K562 (cell line): ENCODE results near the gene ZSCAN29.
A peak's percentile ranks its signal among the peaks of the same experiment; 100 is the strongest.

Experiments used
- BRCA1 ChIP-seq, 2 experiments: fragments of 450-650 bp in 1 of 2; sonication (generic) in 1 of 2; formaldehyde crosslinking in 1 of 2; IDR thresholded peaks; 2 replicates each; pipeline versions ENCODE4 v1.5.0 to v1.6.1; 2017 to 2020; ENCODE audit warnings: mild to moderate bottlenecking in 1 of 2, missing genetic modification reagents in 1 of 2
- KAT7 ChIP-seq: sonication (generic); formaldehyde crosslinking; IDR thresholded peaks from 2 replicates; pipeline ENCODE4 v1.8.0; 2022; ENCODE audit warnings: missing genetic modification reagents, mild to moderate bottlenecking, borderline replicate concordance
- LEF1 ChIP-seq: fragments of 450-650 bp; IDR thresholded peaks from 2 replicates; pipeline ENCODE4 v1.6.1; 2016; ENCODE audit warnings: mild to moderate bottlenecking
- MAX ChIP-seq: sonication (generic); formaldehyde crosslinking; IDR thresholded peaks from 2 replicates; pipeline ENCODE4 v1.9.0; 2022; ENCODE audit warnings: mild to moderate bottlenecking, missing genetic modification reagents
- PHF8 ChIP-seq: fragments of 200-600 bp; sonication (generic); IDR thresholded peaks from 2 replicates; pipeline ENCODE4 v1.6.1; 2012; ENCODE audit warnings: mixed run types, mild to moderate bottlenecking, inconsistent platforms, low read length, moderate library complexity, borderline replicate concordance
- ZNF274 ChIP-seq: IDR thresholded peaks from 2 replicates; pipeline ENCODE4 v1.6.1; 2011; ENCODE audit warnings: low read depth, mild to moderate bottlenecking, low read length, moderate library complexity, borderline replicate concordance

GRCh38 chr15:43329960-43330779 lies 40.7 kb downstream of the ZSCAN29 start, which contains the start of gene LCMT2:
- TF ChIP-seq LEF1, result no peak
- TF ChIP-seq KAT7 (CRISPR knock-in tag), result no peak
- peak; percentile 75 for TF ChIP-seq MAX
- TF ChIP-seq BRCA1 (IDR thresholded peaks at IDR 0.05), result no peak
- no peak for TF ChIP-seq BRCA1 (CRISPR knock-in tag; IDR thresholded peaks at IDR 0.05)
- no peak for TF ChIP-seq ZNF274
- TF ChIP-seq PHF8, result peak; percentile 95
